ENCODE measurements around the gene FOXO6. TPM values are rescaled to one million over a fixed set of nuclear protein-coding genes. Genes with fewer than 3 reads are reported as not detected.
"Not testable (repeated sequence)": the region's sequence is repeated elsewhere in the genome, so short reads cannot be mapped to it uniquely, and the experiment has no call there.

FOXO6 gene
- total RNA-seq, 1 donor from 2014 or later = not detected

DNA sequence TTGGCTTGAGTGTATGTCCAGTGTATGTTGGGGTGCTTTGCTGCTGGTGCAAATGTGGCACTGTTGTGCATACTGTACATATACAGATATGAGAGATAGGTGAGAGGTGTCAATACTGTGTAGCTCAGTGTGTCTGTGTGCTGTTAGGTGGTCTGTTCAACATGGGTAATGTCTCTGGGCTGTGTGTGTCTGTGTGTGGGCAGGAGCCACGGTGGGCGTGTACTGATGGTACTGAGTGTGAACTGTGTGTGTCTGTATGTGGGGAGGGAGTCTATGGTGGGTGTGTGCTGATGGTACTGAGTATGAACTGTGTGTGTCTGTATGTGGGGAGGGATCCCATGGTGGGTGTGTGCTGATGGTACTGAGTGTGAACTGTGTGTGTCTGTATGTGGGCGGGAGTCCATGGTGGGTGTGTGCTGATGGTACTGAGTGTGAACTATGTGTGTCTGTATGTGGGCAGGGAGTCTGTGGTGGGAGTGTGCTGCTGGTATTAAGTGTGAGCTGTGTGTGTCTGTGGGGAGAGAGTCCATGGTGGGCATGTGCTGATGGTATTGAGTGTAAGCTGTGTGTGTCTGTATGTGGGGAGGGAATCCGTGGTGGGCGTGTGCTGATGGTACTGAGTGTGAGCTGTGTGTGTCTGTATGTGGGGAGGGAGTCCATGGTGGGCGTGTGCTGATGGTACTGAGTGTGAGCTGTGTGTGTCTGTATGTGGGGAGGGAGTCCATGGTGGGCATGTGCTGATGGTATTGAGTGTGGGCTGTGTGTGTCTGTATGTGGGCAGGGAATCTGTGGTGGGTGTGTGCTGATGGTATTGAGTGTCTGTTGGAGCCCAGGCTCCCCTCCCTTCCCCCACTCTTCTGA lies 32.2 kb upstream of the FOXO6 start:
- intact Hi-C loops (cut with micrococcal nuclease) = no loop called here

DNA sequence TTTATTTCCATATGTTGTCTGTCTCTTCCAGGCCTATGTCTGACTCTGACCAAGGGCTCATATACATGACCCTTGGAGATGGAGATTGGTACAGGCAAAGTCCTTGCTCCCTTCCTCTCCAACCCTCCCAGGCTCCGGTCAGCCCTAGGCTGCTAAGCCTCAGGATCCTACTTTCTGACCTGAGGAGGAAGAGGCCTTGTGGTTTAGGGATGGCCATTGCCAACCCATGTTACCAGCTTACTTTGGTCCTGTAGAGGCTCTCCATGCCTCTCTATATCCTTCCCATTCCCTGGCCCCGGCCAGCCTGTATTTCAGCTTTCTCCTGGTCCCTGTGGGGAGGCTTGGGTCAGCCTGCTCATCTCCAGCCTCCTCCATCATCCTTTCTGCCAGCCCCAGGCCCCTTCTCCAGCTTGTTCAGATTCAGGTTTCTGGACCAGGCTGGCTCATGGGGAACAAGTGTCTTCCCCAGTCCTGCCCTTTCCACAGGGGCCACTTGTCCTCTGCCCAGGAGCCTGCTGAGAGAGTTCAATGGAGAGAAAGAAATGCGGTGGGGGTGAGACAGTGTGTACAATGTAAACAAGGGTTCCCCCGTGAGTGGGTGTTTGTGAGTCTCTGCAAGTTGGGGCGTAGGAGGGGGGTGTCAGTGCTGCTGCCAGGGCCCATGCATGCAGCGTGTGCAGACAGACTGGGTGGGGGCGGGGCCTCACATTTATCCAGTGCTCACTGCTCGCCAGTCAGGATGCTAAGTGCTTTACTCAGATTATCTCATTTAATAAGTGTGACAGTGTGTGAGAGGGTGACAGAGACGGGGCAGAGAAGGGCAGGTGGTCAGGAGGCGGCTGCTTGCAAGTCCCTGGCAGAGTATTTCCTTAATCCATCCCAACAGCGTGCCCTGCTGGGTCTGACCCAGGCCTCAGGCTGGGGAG lies 31.3 kb upstream of the FOXO6 start:
- intact Hi-C loops (cut with micrococcal nuclease) = no loop called here

GRCh38 chr1:41330588-41331545 lies 30.4 kb upstream of the FOXO6 start:
- intact Hi-C loops (cut with micrococcal nuclease) = no loop called here

GRCh38 chr1:41331546-41331917 lies 29.7 kb upstream of the FOXO6 start:
- intact Hi-C loops (cut with micrococcal nuclease) = no loop called here

- intact Hi-C loops (cut with micrococcal nuclease) = not testable (repeated sequence)
Observed at GRCh38 chr1:41332161-41332560, 29.1 kb upstream of the FOXO6 start.

DNA sequence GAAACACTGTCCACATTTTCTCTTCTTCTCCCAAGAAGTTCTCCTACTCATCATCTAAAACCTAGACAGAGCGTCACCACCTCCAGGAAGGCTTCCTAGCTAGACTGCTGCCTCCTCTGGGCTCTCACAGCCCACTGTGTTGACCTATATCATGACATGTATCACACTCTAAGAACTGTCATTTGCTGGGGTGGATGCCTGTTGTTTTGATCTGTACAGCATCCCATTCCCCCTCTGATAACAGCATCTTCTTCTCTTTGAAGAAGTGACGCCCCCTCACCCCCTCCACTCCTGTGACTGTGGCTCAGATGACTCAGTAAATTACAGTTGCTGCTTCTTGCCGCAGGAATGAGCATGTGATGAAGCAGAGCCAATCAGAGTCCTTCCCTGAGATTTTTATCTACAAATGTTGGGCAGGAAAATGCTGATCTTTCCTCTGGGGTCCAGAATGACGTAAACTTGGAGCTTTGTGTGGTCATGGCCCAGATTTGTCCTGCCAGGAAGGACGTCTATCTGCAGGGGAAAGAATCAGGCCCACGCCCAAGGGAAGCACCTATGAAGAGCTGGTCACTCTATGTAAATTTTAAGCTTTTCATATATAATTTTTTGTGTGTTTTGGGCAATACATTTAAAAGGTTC lies 28.0 kb upstream of the FOXO6 start:
- intact Hi-C loops (cut with micrococcal nuclease) = no loop called here

DNA sequence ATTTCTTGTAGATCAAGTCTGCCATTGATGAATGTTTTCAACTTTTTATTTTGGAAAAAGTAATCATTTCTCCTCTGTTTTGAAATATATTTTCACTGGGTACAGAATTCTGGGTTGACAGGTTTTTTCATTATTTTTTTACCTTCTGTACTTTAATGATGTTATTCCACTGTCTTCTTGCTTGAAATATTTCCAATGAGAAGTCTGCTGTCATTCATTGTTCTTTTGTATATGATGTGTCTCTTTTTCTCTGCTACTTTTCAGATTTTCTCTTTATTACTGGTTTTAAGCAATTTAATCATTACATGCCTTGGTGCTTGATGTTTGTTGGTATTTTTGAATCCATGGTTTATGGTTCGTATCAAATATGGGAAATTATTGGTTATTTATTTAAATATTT lies 22.4 kb upstream of the FOXO6 start:
- intact Hi-C loops (cut with micrococcal nuclease) = no loop called here

DNA sequence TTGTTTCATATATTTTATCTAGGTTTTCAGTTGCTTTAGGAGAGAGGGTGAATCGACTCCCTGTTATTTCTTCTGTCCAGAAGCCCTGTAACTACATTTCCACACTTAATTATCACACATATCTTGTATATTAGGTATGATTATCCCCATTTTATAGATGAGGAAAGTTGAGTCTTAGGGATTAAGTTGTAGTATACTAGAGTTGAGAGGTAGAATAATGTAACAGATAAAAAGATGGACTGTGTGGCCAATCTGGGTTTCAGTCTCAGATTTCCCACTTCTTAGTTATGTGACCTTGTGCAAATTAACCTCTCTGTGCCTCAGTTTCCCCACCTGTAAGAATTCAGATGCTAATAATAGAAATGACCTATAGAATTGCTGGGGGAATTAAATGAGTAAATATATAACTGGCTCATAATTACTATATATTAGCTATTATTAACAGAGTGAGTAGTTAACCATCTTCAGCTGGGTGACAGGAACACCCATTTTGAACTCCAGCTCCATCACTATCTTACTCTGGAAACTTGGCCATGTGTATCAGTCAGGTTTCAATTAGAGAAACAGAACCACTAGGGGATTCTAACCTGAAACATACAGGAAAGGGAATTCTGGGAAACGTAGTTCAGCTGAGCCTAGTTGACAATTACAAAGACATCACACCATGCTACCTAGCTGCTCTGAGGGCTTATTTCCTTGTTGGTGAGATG lies 20.4 kb upstream of the FOXO6 start:
- intact Hi-C loops (cut with micrococcal nuclease) = no loop called here

GRCh38 chr1:41341365-41341683 lies 19.9 kb upstream of the FOXO6 start:
- intact Hi-C loops (cut with micrococcal nuclease) = no loop called here

DNA sequence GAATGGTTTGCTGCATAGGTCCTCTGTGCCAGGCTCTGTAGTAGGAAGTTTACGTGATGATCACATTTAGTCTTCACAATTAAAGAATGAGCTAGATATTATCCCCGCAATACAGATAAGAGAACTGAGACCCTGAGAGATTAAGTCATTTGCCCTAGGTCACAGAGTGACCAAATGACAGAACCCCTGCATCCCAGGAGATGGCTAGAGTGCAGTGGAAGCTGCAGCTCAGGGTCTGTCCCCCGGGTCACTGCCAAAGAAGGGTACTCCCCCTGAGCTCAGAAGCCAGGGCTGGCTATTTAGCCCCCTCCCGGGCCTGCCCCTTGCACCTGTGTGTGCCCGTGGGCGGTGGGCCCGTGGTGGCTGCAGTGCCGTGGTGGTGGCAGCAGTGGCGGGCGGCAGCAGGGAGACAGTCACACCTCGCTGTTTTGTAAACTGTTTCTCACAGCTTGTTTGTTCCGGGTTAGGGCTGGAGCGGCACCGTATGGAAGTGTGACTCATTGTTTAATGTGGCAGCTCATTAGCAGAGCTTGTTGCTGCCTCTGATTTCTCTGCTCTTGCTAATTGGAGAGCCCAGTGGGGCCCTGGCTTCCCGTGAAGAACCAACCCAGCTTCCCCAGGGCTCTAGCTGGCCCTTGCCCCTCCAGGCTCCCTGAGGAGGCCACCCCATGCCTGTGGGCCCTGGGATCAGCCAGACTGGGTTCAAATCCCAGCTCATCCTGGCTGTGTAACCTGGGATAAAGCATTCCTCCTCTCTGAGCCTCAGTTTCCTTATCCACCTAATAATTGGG lies 19.3 kb upstream of the FOXO6 start:
- intact Hi-C loops (cut with micrococcal nuclease) = no loop called here

DNA sequence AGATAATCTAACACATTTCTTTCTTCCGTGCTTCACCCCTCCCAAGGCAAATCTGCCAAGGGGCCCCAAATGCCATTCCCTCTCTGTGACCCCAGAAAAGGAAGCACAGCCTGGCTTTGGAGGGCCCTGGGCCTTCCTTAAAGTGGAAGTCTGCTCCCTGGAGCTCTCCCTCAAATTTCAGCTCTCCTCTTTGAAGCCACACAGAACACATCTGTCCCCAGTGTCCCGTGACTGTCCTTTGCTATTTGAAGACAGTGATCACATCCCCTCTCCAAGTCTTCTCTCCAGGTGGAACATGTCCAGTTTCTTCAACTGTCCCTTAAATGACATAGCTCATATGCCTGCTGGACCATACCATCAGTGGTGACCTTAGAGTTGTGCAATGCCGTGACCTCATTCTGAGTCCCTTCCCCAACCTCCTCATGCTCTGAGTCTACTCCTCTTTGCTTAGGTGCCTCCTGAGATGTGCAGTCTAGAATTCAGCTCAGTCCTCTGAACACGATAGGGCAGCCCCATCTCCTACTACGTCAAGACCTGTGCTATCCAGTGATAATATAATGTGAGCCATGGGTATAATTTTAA lies 18.4 kb upstream of the FOXO6 start:
- intact Hi-C loops (cut with micrococcal nuclease) = no loop called here

GRCh38 chr1:41343790-41344699 lies 17.2 kb upstream of the FOXO6 start:
- intact Hi-C loops (cut with micrococcal nuclease) = no loop called here

- intact Hi-C loops (cut with micrococcal nuclease) = no loop called here
Observed at GRCh38 chr1:41344708-41345159, 16.5 kb upstream of the FOXO6 start.

DNA sequence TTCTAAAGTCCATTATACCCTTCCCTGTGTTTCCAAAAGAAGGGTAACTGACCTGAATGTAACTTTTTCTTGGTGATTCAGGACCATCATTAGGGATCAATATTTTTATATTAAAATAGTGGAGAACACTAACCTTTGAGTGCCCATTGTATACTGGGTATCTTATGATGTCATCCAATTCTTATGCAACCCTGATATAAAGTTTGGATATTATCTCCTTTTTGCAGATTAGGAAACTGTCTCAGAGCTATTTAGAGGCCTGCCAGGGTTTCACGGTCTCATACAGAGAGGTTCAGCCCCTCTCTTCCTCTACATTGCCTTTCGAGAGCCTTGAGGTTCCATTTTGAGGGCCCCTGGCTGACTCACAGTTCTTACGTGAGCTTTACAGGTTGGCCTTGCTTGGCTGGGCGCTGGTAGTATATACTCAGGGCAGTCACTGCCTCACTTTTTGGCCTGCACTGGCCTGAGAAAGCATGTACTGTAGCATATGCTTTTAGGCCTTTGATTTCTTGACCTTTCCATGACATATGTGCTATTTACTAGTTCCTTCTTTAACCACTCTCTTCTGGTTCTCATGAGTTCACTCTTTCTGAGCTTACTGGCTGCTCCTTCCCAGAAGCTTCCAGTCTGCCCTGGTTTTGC lies 15.7 kb upstream of the FOXO6 start:
- intact Hi-C loops (cut with micrococcal nuclease) = no loop called here

GRCh38 chr1:41347276-41347675 lies 14.0 kb upstream of the FOXO6 start:
- intact Hi-C loops (cut with micrococcal nuclease) = no loop called here

DNA sequence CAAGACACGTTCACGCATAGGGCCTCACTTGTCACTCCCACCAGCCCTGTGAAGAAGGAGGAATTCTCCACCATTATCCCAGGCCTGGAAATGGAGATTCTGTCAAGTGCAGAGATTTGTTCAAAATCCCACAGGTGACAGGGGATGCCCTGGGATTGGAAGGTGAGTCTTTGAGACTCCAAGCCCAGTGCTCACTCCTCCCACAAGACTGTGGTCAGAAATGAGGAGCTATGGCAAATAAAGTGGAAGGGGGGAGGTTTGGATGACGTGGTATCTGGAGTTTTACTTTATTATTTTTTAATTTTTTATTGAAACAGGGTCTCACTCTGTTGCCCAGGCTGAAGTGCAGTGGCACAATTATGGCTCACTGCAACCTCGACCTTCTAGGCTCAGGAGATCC lies 12.8 kb upstream of the FOXO6 start:
- intact Hi-C loops (cut with micrococcal nuclease) = no loop called here

DNA sequence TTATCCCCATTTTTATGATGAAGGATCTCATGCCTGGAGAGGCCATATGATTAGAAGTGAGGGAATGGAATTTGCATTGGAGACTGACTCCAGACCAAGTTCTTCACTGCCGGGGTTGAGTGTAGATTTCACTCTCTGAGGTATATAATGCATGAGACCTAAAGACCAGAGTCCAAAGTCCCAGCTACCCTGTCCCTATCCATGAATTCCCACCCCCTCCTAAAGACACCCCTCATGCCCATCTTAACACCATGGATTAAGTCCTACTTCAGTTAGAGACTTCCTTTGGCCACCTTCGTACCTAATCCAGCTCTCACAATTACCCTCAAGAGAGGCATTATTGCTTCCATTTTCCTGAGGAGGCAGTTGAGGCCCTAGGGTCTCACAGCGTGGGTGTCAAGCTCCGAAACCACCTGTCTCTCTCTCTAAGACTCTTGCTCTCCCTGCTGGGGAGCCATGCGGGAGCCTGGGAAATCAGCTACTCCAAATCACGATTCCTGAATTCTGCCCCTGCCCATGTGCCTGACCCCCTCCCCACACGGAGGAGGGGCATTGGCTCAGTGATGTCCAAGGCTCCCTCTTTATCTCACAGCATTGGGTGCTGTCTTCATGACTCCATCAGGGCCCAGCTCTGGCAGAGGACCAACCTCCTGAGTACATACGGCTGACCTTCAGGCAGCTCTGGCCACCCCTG lies 11.7 kb upstream of the FOXO6 start:
- intact Hi-C loops (cut with micrococcal nuclease) = no loop called here

All from T-helper 2 cell treated with Interferon-gamma antibody and Interleukin-4, amounts not matched to agents 100 ng/mL and 5 ng/mL, for 36 hours (primary cell).